HG02678 (cell line): ENCODE measurements around the gene TMEM114.

Experiments used
- ATAC-seq: cut with Tn5 transposase; IDR thresholded peaks from one replicate; pipeline ENCODE4 v1.9.1; 2021; ENCODE audit warnings: mild to moderate bottlenecking, moderate library complexity; ENCODE audit not compliant: unreplicated experiment

The TMEM114 gene

GRCh38 chr16:8589900-8590688, at the start of gene TMEM114:
Gene TMEM114 (minus strand): TSS chr16:8590511. CDS start chr16:8589838, 673 bp downstream.
- no peak for ATAC-seq

GRCh38 chr16:8639694-8640093, 49.4 kb upstream of the TMEM114 start:
- ATAC-seq = no peak

- no peak for ATAC-seq
Observed at GRCh38 chr16:8634991-8635736, 44.9 kb upstream of the TMEM114 start.

GRCh38 chr16:8632675-8633182, 42.4 kb upstream of the TMEM114 start:
- ATAC-seq = no peak

GRCh38 chr16:8631818-8632465, 41.6 kb upstream of the TMEM114 start:
- no peak for ATAC-seq

GRCh38 chr16:8631373-8631772, 41.1 kb upstream of the TMEM114 start:
- no peak for ATAC-seq

GRCh38 chr16:8630255-8630953, 40.1 kb upstream of the TMEM114 start:
- no peak for ATAC-seq

GRCh38 chr16:8628981-8629725, 38.8 kb upstream of the TMEM114 start:
- no peak for ATAC-seq

- no peak for ATAC-seq
Observed at GRCh38 chr16:8627456-8627855, 37.1 kb upstream of the TMEM114 start.

- ATAC-seq = no peak
Observed at GRCh38 chr16:8626946-8627345, 36.6 kb upstream of the TMEM114 start.

GRCh38 chr16:8625491-8626087, 35.3 kb upstream of the TMEM114 start:
- ATAC-seq = no peak

GRCh38 chr16:8623634-8624033, 33.3 kb upstream of the TMEM114 start:
- ATAC-seq = no peak

GRCh38 chr16:8622315-8622656, 32.0 kb upstream of the TMEM114 start:
- no peak for ATAC-seq

GRCh38 chr16:8621572-8622314, 31.4 kb upstream of the TMEM114 start, which contains the start of gene METTL22:
Gene METTL22 (plus strand): TSS chr16:8621698. CDS start chr16:8625666, 3,968 bp downstream.
- peak; percentile 93 for ATAC-seq

GRCh38 chr16:8621222-8621571, 30.9 kb upstream of the TMEM114 start:
- ATAC-seq = no peak

- ATAC-seq = no peak
Observed at GRCh38 chr16:8620535-8620934, 30.2 kb upstream of the TMEM114 start.

GRCh38 chr16:8619671-8620370, 29.5 kb upstream of the TMEM114 start:
- ATAC-seq = no peak

- ATAC-seq = no peak
Observed at GRCh38 chr16:8614435-8615029, 24.2 kb upstream of the TMEM114 start.
